Measurements from ENCODE around the gene MRPL45.

Gene MRPL45

GRCh38 chr17:38325221-38325851 lies 28.4 kb downstream of the MRPL45 start:
- no peak for DNase-seq (ENCODE audit: low spot score)

- DNase-seq (ENCODE audit: low spot score): no peak
These were observed 30.2 kb downstream of the MRPL45 start for GRCh38 chr17:38326996-38327792.

GRCh38 chr17:38327936-38328335 lies 31.0 kb downstream of the MRPL45 start:
- no peak for DNase-seq (ENCODE audit: low spot score)

GRCh38 chr17:38328620-38329019 lies 31.7 kb downstream of the MRPL45 start:
- no peak for DNase-seq (ENCODE audit: low spot score)

GRCh38 chr17:38329284-38329683 lies 32.3 kb downstream of the MRPL45 start:
- no peak for DNase-seq (ENCODE audit: low spot score)

GRCh38 chr17:38329808-38330730 lies 33.1 kb downstream of the MRPL45 start:
- no peak for DNase-seq (ENCODE audit: low spot score)

GRCh38 chr17:38330941-38331411 lies 34.0 kb downstream of the MRPL45 start:
- no peak for DNase-seq (ENCODE audit: low spot score)

- no peak for DNase-seq (ENCODE audit: low spot score)
These were observed 35.8 kb downstream of the MRPL45 start for GRCh38 chr17:38332735-38333134.

GRCh38 chr17:38333635-38334295 lies 36.8 kb downstream of the MRPL45 start:
- peak; percentile 56 for DNase-seq (ENCODE audit: low spot score)

GRCh38 chr17:38334480-38335364 lies 37.8 kb downstream of the MRPL45 start:
- no peak for DNase-seq (ENCODE audit: low spot score)

GRCh38 chr17:38336838-38337237 lies 39.9 kb downstream of the MRPL45 start:
- no peak for DNase-seq (ENCODE audit: low spot score)

GRCh38 chr17:38338053-38338452 lies 41.1 kb downstream of the MRPL45 start:
- DNase-seq (ENCODE audit: low spot score): no peak

GRCh38 chr17:38338535-38338934 lies 41.6 kb downstream of the MRPL45 start:
- DNase-seq (ENCODE audit: low spot score): no peak

GRCh38 chr17:38339891-38340290 lies 42.9 kb downstream of the MRPL45 start:
- DNase-seq (ENCODE audit: low spot score): no peak

GRCh38 chr17:38341035-38341721 lies 44.2 kb downstream of the MRPL45 start:
- DNase-seq (ENCODE audit: low spot score): peak; percentile 42

- DNase-seq (ENCODE audit: low spot score): no peak
These were observed 46.1 kb downstream of the MRPL45 start for GRCh38 chr17:38342886-38343607.

GRCh38 chr17:38343608-38344419 lies 46.8 kb downstream of the MRPL45 start, which contains the start of gene GPR179:
GPR179 (minus strand) TSS chr17:38343956; CDS start chr17:38343789, 167 bp downstream.
- DNase-seq (ENCODE audit: low spot score): no peak

- DNase-seq (ENCODE audit: low spot score): no peak
These were observed 47.4 kb downstream of the MRPL45 start for GRCh38 chr17:38344420-38344745.

- no peak for DNase-seq (ENCODE audit: low spot score)
These were observed 48.8 kb downstream of the MRPL45 start for GRCh38 chr17:38345743-38346142.
